Prostate gland (tissue), 2 donors: ENCODE results near the gene CLDN5.

Experiments used
- CTCF ChIP-seq, 4 experiments: fragments of 200-600 bp in 2 of 4; fragments of 450-650 bp in 2 of 4; sonication (generic) in 2 of 4; IDR thresholded peaks; 1 replicate in 3 of 4; 2 replicates in 1 of 4; pipeline ENCODE4 v1.5.1; 2016 to 2019; ENCODE audit warnings: antibody characterized with exemption in 4 of 4, mild to moderate bottlenecking in 2 of 4, moderate library complexity in 2 of 4
- POLR2A ChIP-seq: fragments of 450-650 bp; IDR thresholded peaks from one replicate; pipeline ENCODE4 v1.6.1; 2016; ENCODE audit warnings: antibody characterized with exemption, mild to moderate bottlenecking

- no peak for TF ChIP-seq CTCF (IDR thresholded peaks at IDR 0.05)
- TF ChIP-seq POLR2A: no peak
Measured at GRCh38 chr22:19550382-19550781, 26.2 kb upstream of the CLDN5 start.
